Measurements from ENCODE around the gene EMX1. TPM values are rescaled to one million over a fixed set of nuclear protein-coding genes. Genes with fewer than 3 reads are reported as not detected.

Gene EMX1
- total and polyA plus RNA-seq, 2 of the 13 experiments (the other 11 are each of a cell fraction or from before 2014, with no cell fraction given), result 0.62 to 4.9 TPM

DNA sequence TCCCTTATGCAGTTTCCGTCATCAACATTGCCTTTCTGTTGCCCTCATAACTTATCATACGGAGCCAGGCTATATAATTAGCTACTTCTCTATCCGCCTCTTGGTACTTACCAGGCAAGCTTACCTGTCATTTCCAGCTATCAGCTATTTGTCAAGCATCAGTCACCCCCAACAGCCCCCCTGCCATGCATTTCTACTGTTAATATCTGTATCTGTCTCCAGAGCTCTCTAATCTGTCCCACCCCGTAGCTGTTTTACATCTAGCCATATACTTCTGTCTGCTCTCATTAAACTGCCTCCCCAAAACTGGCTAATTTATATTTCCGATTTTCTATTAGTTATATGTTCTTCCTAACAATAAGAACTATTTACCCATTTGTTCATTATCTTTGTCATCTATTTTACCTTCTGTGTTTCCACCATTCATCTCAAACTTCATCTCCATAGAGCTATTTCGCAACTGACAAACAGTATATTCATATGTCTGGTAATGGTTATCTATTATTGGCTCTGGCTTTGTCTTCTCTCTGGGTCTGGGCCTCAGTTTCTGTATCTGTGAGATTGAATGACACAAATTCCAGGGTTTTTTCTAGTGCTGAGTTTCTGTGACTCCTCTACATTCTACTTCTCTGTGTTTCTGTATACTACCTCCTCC, 9.6 kb downstream of the EMX1 start:
- Histone ChIP-seq H4K20me1 (ENCODE audit: insufficient read depth, low read length) (no peaks in the 10 kb centered on the region; the same call in 1 of the 2 replicates), H2AFZ (ENCODE audit: low read length) (no peak overlapping the region), H3K4me3 (replicated peaks in 1 of 3; ENCODE audit: insufficient read depth in 1 of 3, low read depth in 2 of 3, low read length in 3 of 3) (no peak overlapping the region), H3K27me3 (ENCODE audit: control insufficient read depth in 1 of 2, insufficient read depth in 2 of 2, low read length in 2 of 2) (peaks cover 2 to 81% of the 10 kb centered on the region in 2 experiments; a peak in 4 of 5 replicates), H3K36me3 (replicated peaks in 1 of 2; ENCODE audit: control insufficient read depth in 1 of 2, insufficient read depth in 2 of 2, low read length in 2 of 2) (no peaks in the 10 kb centered on the region), H3K9ac (ENCODE audit: insufficient read depth, low read depth, low read length) (no peak overlapping the region), H3K27ac (ENCODE audit: extremely low read length, insufficient read depth, low read length) (no peak overlapping the region), H3K4me1 (ENCODE audit: insufficient read depth, low read length) (no peaks in the 10 kb centered on the region), H3K4me2 (ENCODE audit: low read depth, low read length) (no peak overlapping the region), H3K9me3 (ENCODE audit: low read length) (no peaks in the 10 kb centered on the region), H3K79me2 (ENCODE audit: insufficient read depth, low read length) (no peaks in the 10 kb centered on the region)
- ChIA-PET POLR2A (interaction anchor here (1.4 kb wide), 1 partner anchor 144 kb away, joined by 3 read pairs; the partner anchor contains the start of gene SFXN5), CTCF (ENCODE audit: low intra/inter-chr PET ratio, low total read pairs) (no interaction called here)
- WGBS (ENCODE audit: low lambda C conversion rate), result 57% methylated on average over 6 of the region's 6 CpGs
- ATAC-seq (no peak), FAIRE-seq (no peak), DNase-seq (ENCODE audit: low spot score) (no peak)
- TF ChIP-seq ZNF230 (CRISPR knock-in tag; IDR thresholded peaks at IDR 0.05) (no peak), CEBPB (IDR thresholded peaks at IDR 0.05; ENCODE audit: borderline replicate concordance, low read depth, low read length) (peak; percentile 82)
- no TSS peak for BruUV-seq (replicated peaks)
- intact Hi-C loops (cut with micrococcal nuclease; ENCODE audit: unreplicated experiment) (no loop called here), in situ Hi-C loops (cut with HindIII; ENCODE audit: extremely low pct_ligation_motif_present, low pct_unique_long_range_greater_than_20kb) (no loop called here)

DNA sequence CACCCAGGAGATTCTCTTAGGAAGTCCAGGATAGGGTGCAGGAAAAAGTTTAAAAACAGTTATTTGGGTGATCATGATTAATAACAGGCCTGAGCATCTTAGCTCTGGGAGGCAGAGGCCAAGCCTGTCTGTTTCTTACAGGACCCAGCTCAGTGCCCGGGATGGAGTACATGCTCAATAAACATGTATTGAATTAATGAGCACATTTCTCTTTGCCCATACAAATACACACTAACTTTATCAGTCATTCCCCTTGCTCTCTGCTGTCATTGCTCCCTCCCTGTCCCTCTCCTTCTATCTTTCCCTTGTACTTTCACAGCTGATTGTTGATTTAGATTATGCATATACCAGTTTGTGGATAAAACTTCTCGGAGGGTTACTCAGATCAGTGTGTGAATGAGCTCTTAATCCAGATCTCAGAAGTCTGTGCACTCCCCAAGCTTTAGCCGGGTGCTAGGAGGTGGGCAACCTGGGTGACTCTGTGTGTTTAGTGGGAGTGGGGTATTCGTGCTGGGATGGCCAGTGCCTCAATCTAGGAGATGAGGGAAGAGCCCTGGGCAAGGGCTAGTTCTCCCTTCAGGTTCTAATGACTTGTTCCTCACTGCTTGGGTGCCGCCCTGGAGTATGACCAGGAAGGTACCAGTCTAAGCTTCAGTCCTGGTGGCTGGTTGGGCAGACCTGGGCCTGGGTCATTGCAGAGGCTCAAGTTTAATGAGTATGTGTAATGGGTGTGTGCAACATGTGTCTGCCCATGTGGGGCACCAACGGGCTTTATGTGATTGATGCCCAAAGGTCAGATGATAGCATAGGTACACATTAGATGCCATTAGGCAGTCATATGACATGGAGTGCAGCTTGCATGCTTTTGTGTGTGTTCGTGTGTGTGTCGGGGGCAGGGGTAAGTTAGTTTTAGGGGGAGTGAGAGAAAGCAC, 10.6 kb downstream of the EMX1 start:
- DNase-seq (ENCODE audit: low spot score), result no peak
- no peaks in the 10 kb centered on the region; the same call in 1 of the 2 replicates for H4K20me1 ChIP-seq (ENCODE audit: insufficient read depth, low read length)
- H3K9me3 ChIP-seq (ENCODE audit: low read length), result no peaks in the 10 kb centered on the region
- no TSS peak for BruUV-seq (replicated peaks)
- no peak overlapping the region for H3K4me3 ChIP-seq (replicated peaks in 1 of 3; ENCODE audit: insufficient read depth in 1 of 3, low read depth in 2 of 3, low read length in 3 of 3)
- no peak overlapping the region for H3K27ac ChIP-seq (ENCODE audit: extremely low read length, insufficient read depth, low read length)
- no peak overlapping the region for H2AFZ ChIP-seq (ENCODE audit: low read length)
- intact Hi-C loops (cut with micrococcal nuclease; ENCODE audit: unreplicated experiment) (no loop called here), in situ Hi-C loops (cut with HindIII; ENCODE audit: extremely low pct_ligation_motif_present, low pct_unique_long_range_greater_than_20kb) (no loop called here)
- FAIRE-seq, result no peak
- H3K27me3 ChIP-seq (ENCODE audit: control insufficient read depth in 1 of 2, insufficient read depth in 2 of 2, low read length in 2 of 2), result peaks cover 2 to 71% of the 10 kb centered on the region in 2 experiments; a peak in 4 of 5 replicates
- no peak for ATAC-seq
- 66% methylated on average over 8 of the region's 8 CpGs for WGBS (ENCODE audit: low lambda C conversion rate)
- no peak overlapping the region for H3K4me2 ChIP-seq (ENCODE audit: low read depth, low read length)
- no peaks in the 10 kb centered on the region for H3K79me2 ChIP-seq (ENCODE audit: insufficient read depth, low read length)
- CTCF ChIA-PET (ENCODE audit: low intra/inter-chr PET ratio, low total read pairs), result no interaction called here
- H3K36me3 ChIP-seq (replicated peaks in 1 of 2; ENCODE audit: control insufficient read depth in 1 of 2, insufficient read depth in 2 of 2, low read length in 2 of 2), result no peaks in the 10 kb centered on the region
- POLR2A ChIA-PET, result no interaction called here
- H3K9ac ChIP-seq (ENCODE audit: insufficient read depth, low read depth, low read length), result no peak overlapping the region
- H3K4me1 ChIP-seq (ENCODE audit: insufficient read depth, low read length), result no peaks in the 10 kb centered on the region
- TF ChIP-seq NKX3-1 (CRISPR knock-in tag; IDR thresholded peaks at IDR 0.05) (no peak), NBN (conservative IDR thresholded peaks at IDR 0.05) (no peak), KMT2B (CRISPR knock-in tag; IDR thresholded peaks at IDR 0.05) (no peak), ZSCAN9 (CRISPR knock-in tag; IDR thresholded peaks at IDR 0.05; ENCODE audit: borderline replicate concordance) (no peak), THAP11 (CRISPR knock-in tag; IDR thresholded peaks at IDR 0.05) (no peak), SOX13 (IDR thresholded peaks at IDR 0.05) (no peak), SOX13 (CRISPR knock-in tag; conservative IDR thresholded peaks at IDR 0.05 in 1 of 2, IDR thresholded peaks at IDR 0.05 in 1 of 2) (no peak), SMARCE1 (IDR thresholded peaks at IDR 0.05; ENCODE audit: borderline replicate concordance) (no peak)
- TF ChIP-seq, protein P1, sequence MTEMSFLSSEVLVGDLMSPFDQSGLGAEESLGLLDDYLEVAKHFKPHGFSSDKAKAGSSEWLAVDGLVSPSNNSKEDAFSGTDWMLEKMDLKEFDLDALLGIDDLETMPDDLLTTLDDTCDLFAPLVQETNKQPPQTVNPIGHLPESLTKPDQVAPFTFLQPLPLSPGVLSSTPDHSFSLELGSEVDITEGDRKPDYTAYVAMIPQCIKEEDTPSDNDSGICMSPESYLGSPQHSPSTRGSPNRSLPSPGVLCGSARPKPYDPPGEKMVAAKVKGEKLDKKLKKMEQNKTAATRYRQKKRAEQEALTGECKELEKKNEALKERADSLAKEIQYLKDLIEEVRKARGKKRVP (CRISPR knock-in tag; IDR thresholded peaks at IDR 0.05), result no peak
- TF ChIP-seq, protein P2, sequence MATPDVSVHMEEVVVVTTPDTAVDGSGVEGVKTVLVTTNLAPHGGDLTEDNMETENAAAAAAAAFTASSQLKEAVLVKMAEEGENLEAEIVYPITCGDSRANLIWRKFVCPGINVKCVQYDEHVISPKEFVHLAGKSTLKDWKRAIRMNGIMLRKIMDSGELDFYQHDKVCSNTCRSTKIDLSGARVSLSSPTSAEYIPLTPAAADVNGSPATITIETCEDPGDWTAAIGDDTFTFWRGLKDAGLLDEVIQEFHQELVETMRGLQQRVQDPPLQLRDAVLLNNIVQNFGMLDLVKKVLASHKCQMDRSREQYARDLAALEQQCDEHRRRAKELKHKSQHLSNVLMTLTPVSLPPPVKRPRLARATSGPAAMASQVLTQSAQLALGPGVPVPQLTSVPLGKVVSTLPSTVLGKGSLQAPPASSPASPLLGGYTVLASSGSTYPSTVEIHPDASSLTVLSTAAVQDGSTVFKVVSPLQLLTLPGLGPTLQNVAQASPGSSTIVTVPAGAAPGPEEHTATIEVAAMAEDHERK (CRISPR knock-in tag; IDR thresholded peaks at IDR 0.05; ENCODE audit: low read depth), result no peak
- TF ChIP-seq, protein P3, sequence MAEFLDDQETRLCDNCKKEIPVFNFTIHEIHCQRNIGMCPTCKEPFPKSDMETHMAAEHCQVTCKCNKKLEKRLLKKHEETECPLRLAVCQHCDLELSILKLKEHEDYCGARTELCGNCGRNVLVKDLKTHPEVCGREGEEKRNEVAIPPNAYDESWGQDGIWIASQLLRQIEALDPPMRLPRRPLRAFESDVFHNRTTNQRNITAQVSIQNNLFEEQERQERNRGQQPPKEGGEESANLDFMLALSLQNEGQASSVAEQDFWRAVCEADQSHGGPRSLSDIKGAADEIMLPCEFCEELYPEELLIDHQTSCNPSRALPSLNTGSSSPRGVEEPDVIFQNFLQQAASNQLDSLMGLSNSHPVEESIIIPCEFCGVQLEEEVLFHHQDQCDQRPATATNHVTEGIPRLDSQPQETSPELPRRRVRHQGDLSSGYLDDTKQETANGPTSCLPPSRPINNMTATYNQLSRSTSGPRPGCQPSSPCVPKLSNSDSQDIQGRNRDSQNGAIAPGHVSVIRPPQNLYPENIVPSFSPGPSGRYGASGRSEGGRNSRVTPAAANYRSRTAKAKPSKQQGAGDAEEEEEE (CRISPR knock-in tag; IDR thresholded peaks at IDR 0.05; ENCODE audit: borderline replicate concordance), result no peak

Measured in HepG2 (cell line).